Gastrocnemius medialis (tissue), 4 donors: ENCODE data around the gene B3GNT2. TPM values are rescaled to one million over a fixed set of nuclear protein-coding genes. Genes with fewer than 3 reads are reported as not detected.
"Not testable (repeated sequence)": the region's sequence is repeated elsewhere in the genome, so short reads cannot be mapped to it uniquely, and the experiment has no call there.

Source experiments
- ATAC-seq, 2 donors: fragments of 150-250 bp; one replicate each; pipeline ENCODE4 v1.9.1; 2016
- DNase-seq, 2 donors: peaks; one replicate each; pipeline ENCODE4 v3.0.0-alpha.2; 2019
- H3K27ac ChIP-seq, 4 donors: fragments of 200-600 bp; sonication (generic); 1 replicate in 1 of 4; 2 replicates in 3 of 4; pipeline ENCODE4 v1.5.1; 2016 to 2018; ENCODE audit warnings: mild to moderate bottlenecking in 2 of 4, moderate library complexity in 1 of 4
- H3K27me3 ChIP-seq, 3 donors: fragments of 200-600 bp; sonication (generic) in 2 of 3; 1 replicate in 1 of 3; 2 replicates in 2 of 3; pipeline versions ENCODE4 v1.5.1 to v1.6.0; 2016 to 2019; ENCODE audit warnings: mild to moderate bottlenecking in 1 of 3, moderate library complexity in 1 of 3
- H3K36me3 ChIP-seq, 2 donors: fragments of 200-600 bp; sonication (generic) in 1 of 2; one replicate each; pipeline ENCODE4 v1.5.1; 2017 to 2018
- H3K4me1 ChIP-seq, 2 donors: fragments of 200-600 bp; sonication (generic) in 1 of 2; one replicate each; pipeline ENCODE4 v1.5.1; 2016 to 2017; ENCODE audit warnings: mild to moderate bottlenecking in 2 of 2
- H3K4me3 ChIP-seq, 4 donors: fragments of 200-600 bp; sonication (generic) in 3 of 4; 1 replicate in 1 of 4; 2 replicates in 3 of 4; pipeline ENCODE4 v1.5.1; 2016 to 2019; ENCODE audit warnings: mild to moderate bottlenecking in 2 of 4
- H3K9me3 ChIP-seq, 3 donors: fragments of 200-600 bp; sonication (generic) in 2 of 3; 1 replicate in 1 of 3; 2 replicates in 2 of 3; pipeline ENCODE4 v1.5.1; 2016 to 2019
- POLR2A ChIP-seq, 2 donors: fragments of 450-650 bp; IDR thresholded peaks; one replicate each; pipeline ENCODE4 v1.6.1; 2017; ENCODE audit warnings: antibody characterized with exemption in 2 of 2, mild to moderate bottlenecking in 2 of 2, moderate library complexity in 2 of 2
- in situ Hi-C, 4 donors: fragments of 200-750 bp; cut with MboI; loops; one replicate each; pipeline versions ENCODE4 v1.15.0 to v1.8.0; 2017; ENCODE audit warnings: low sequenced_read_pairs in 4 of 4
- intact Hi-C: fragments of 100-400 bp; cut with DNase I; formaldehyde crosslinking; loops from one replicate; pipeline ENCODE4 v1.15.1; 2023; ENCODE audit warnings: low total_unique reads
- total RNA-seq, 4 donors: library from RNA; depleted of rRNA; stranded (reverse); fragments of >200 nt; gene quantifications; one replicate each; pipeline versions ENCODE4 v1.1.0 to v1.2.3, GENCODE V29; 2016
- TF ChIP-seq, protein P1 (sequence below), 5 experiments: fragments of 450-650 bp in 3 of 5; fragments of 200-600 bp in 2 of 5; sonication (generic) in 2 of 5; IDR thresholded peaks in 4 of 5; conservative IDR thresholded peaks in 1 of 5; 1 replicate in 4 of 5; 2 replicates in 1 of 5; pipeline ENCODE4 v1.5.1; 2016 to 2019; ENCODE audit warnings: antibody characterized with exemption in 5 of 5, mild to moderate bottlenecking in 3 of 5, moderate library complexity in 3 of 5

Gene B3GNT2
- total RNA-seq, 4 donors from 2014 or later, result 3.6 to 4.8 (median 4.0) TPM

DNA sequence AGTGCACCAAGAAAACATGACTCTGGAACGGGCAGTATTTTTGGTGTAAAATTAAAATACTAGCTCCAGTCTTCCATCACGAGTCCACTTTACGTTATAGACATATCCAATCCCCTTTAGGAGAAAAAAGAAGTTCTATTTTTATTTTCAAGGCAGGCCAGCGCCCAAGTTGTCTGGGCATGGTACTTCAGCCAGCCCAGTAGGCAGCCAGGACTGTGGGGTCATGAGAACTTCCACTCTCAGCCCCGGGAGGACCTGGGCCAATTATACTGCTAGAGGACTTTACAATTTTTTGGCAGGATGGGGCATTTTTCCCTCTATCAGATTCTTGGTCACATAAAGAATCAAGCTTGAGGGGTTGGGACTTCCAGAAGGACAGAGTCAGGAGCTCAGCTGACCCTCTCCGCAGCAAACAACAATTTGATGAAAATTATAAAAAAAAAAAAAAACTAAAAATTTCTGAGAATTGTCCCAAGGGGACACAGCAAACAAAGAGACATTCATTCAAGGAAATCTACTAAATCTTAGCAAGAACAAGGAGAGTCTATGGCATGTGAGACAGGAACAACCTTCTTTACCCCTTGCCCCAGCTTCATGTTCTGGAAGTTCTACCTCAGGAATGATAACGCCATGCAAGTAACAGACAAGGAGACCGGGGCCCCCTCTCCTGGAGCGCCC is 37.3 kb upstream of the B3GNT2 start:
- no peaks in the 10 kb centered on the region for H3K27me3 ChIP-seq
- in situ Hi-C loops, result no loop called here

DNA sequence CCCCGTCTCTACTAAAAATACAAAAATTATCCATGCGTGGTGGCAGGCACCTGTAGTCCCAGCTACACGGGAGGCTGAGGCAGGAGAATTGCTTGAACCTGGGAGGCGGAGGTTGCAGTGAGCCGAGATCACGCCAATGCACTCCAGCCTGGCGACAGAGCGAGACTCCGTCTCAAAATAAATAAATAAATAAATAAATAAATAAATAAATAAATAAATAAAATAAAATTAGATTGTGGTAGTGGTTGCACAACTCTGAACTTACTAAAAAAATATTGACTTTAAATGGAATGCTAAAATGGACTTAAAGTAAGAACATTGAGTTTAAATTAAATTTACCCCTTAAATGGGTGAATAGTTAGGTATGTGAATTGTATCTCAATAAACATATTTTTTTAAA is 35.2 kb upstream of the B3GNT2 start:
- H3K27ac ChIP-seq, H3K9me3 ChIP-seq, H3K4me1 ChIP-seq, in situ Hi-C loops, DNase-seq, ATAC-seq, H3K4me3 ChIP-seq, H3K36me3 ChIP-seq, intact Hi-C loops, H3K27me3 ChIP-seq: not testable (repeated sequence)

More for the DNA sequence above, 37.3 kb upstream of the B3GNT2 start:
- DNase-seq (no peak), ATAC-seq (no peak)
- TF ChIP-seq POLR2A (IDR thresholded peaks at IDR 0.05), result no peak
- TF ChIP-seq, protein P1, sequence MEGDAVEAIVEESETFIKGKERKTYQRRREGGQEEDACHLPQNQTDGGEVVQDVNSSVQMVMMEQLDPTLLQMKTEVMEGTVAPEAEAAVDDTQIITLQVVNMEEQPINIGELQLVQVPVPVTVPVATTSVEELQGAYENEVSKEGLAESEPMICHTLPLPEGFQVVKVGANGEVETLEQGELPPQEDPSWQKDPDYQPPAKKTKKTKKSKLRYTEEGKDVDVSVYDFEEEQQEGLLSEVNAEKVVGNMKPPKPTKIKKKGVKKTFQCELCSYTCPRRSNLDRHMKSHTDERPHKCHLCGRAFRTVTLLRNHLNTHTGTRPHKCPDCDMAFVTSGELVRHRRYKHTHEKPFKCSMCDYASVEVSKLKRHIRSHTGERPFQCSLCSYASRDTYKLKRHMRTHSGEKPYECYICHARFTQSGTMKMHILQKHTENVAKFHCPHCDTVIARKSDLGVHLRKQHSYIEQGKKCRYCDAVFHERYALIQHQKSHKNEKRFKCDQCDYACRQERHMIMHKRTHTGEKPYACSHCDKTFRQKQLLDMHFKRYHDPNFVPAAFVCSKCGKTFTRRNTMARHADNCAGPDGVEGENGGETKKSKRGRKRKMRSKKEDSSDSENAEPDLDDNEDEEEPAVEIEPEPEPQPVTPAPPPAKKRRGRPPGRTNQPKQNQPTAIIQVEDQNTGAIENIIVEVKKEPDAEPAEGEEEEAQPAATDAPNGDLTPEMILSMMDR (IDR thresholded peaks at IDR 0.05 in 4 of 5, conservative IDR thresholded peaks at IDR 0.05 in 1 of 5), result no peak
- intact Hi-C loops, result no loop called here
- Histone ChIP-seq H3K4me3 (no peak overlapping the region), H3K9me3 (no peaks in the 10 kb centered on the region), H3K4me1 (peaks cover 4 to 6% of the 10 kb centered on the region in 2 donors), H3K36me3 (no peaks in the 10 kb centered on the region), H3K27ac (no peak overlapping the region)

DNA sequence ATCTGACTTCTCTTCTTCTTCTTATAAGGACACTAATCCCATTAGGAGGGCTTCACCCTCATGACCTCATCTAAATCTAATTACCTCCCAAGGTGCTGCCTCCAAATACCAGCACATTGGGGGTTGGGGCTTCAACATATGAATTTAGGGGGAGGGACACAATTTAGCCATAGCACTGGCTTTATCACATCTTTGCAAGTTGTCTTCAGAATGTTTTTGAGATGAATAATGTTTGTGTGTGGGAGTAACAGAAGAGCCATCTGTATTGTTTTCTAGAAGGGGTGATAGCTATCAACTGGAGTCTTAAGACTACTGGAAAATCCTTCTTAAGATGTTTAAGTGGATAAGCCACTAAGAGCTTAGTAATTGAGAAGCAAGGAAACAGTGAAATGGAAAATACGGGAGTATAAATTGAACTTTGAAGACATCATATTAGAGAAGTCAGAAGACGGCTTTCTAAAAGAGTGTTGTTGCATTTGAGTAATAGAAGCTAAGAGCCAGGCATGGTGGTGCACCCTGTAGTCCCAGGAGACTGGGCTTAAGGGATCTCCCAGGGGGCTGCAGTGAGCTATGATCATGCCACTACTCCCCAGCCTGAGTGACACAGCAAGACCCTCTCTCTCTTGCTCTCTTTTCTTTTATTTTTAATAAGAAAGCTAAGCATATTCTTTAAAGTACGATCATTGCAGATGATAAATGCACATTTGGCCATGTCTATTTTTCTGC is 32.6 kb upstream of the B3GNT2 start:
- in situ Hi-C loops (no loop called here), intact Hi-C loops (no loop called here)
- no peaks in the 10 kb centered on the region for H3K36me3 ChIP-seq
- no peak for ATAC-seq
- H3K4me1 ChIP-seq, result peaks cover 4 to 5% of the 10 kb centered on the region in 2 donors
- no peaks in the 10 kb centered on the region for H3K9me3 ChIP-seq
- no peak overlapping the region for H3K4me3 ChIP-seq
- TF ChIP-seq, protein P1 (IDR thresholded peaks at IDR 0.05 in 4 of 5, conservative IDR thresholded peaks at IDR 0.05 in 1 of 5), result no peak
- no peak for TF ChIP-seq POLR2A (IDR thresholded peaks at IDR 0.05)
- H3K27ac ChIP-seq, result no peak overlapping the region
- no peaks in the 10 kb centered on the region for H3K27me3 ChIP-seq
- no peak for DNase-seq

DNA sequence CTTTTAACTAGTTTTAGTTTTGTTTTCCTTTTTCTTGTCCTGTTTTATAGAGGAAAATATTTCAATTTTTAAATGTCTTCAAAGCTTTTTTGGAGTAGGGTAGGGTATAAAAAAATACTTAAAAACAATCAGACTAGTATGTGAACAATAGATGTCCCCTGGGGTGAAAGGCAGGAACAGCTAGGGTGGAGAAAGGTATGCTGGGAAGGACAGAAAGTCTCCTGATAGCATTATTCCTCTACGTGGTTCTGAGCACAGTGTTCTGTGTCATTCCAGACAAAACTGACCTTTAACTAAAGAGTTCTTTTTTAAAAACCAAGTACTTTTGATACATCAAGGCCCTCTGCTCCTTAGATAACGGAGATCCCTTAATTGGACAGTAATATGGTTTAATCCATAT is 32.1 kb upstream of the B3GNT2 start:
- Histone ChIP-seq H3K9me3 (no peaks in the 10 kb centered on the region), H3K4me3 (no peak overlapping the region), H3K36me3 (no peaks in the 10 kb centered on the region), H3K27ac (no peak overlapping the region), H3K27me3 (no peaks in the 10 kb centered on the region), H3K4me1 (no peaks in the 10 kb centered on the region)
- intact Hi-C loops (no loop called here), in situ Hi-C loops (no loop called here)
- DNase-seq (no peak), ATAC-seq (no peak)
- TF ChIP-seq POLR2A (IDR thresholded peaks at IDR 0.05), result no peak

DNA sequence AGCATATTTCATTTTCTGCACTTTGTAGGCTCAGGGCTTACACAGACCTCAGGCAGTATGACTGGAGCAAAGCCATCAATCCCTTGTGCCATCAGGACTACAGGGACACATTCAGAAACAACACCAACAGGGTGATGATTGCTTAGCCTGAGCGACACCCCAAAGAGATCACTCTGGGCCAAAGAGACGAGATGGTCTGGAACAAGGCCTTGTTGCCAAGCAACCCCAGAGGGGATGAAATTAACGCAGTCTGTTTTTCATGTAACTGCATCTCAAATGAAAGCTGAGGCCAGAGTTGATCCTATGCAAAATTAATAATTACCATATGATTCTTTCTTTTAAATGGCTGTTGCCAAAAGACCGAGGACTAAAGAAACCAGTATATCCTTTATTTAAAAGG is 20.2 kb upstream of the B3GNT2 start:
- no peak for TF ChIP-seq POLR2A (IDR thresholded peaks at IDR 0.05)
- TF ChIP-seq, protein P1 (IDR thresholded peaks at IDR 0.05 in 4 of 5, conservative IDR thresholded peaks at IDR 0.05 in 1 of 5), result no peak
- Histone ChIP-seq H3K4me1 (no peaks in the 10 kb centered on the region), H3K27me3 (no peaks in the 10 kb centered on the region), H3K36me3 (no peaks in the 10 kb centered on the region), H3K4me3 (no peak overlapping the region), H3K9me3 (no peaks in the 10 kb centered on the region), H3K27ac (no peak overlapping the region)
- intact Hi-C loops (no loop called here), in situ Hi-C loops (no loop called here)
- ATAC-seq (no peak), DNase-seq (no peak)
